GM19099 (cell line): ENCODE measurements around the gene MDH1.

Source experiments
- POLR2A ChIP-seq: IDR thresholded peaks from 3 replicates; pipeline ENCODE4 v1.6.1; 2011; ENCODE audit warnings: low read depth; ENCODE audit not compliant: insufficient read length; ENCODE audit errors: extremely low read depth

MDH1 gene

DNA sequence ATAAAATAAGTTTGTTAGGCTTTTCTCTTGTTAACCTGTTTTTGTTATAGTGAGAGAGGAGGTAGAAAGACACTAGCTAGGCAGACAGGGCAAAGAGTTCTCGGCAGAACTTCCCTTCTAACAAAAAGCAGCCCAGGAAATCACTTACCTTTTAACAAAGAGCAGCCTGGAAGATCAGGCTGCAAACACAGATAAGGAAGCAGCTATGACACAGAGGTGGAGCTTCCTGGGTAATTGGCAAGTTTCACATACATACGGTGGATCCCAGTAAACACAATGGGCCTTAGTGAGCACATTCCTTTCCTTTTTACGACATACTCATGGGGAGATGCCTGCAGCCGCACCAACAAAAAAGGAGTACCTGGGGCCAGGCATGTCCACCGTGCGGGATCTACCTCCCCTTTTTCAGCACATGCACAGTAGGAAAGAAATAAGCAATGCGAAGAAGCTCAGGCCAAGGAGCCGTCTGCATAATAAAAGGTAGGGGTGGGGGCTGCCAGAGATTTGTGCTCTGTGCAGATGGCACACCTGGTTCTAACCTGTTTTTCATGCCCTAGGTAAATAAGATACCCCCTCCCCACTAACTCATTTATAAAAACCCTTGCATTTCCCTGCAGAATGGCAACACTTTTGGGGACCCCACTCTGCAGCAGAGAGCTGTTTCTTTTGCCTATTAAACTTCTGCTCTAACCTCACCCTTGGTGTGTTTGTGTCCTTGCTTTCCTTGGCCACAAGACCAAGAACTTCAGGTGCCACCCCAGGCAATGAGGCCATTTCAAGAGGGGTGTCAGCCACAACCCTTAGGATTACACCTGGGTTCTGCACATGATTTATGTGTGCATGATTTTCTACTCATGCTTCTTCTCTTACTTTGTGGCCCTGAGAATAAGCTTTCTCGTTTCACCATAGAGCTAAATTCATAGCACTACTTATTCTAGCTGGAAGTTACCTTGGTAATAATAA, 26.5 kb downstream of the MDH1 start:
- TF ChIP-seq POLR2A: no peak

DNA sequence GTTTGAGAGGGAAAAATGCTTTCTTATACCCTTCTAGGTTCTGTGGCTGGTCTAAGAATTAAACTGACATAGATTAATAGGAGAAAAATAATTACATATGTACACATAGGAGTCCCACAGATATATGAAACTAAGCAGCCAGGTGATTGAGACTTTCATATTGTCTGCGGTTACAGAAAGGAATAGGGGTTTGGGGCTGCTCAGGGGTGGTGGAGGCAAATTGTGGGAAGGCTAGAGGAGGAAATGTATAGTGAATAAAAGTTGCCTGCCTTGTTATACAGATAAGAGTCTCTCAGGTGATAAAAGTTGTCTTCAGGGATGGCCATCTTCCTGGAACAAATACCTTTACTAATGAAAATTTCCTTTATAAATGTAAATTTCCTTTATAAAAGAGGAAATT, 28.6 kb downstream of the MDH1 start:
- no peak for TF ChIP-seq POLR2A

GRCh38 chr2:63619328-63619727, 30.6 kb downstream of the MDH1 start:
- TF ChIP-seq POLR2A: no peak

DNA sequence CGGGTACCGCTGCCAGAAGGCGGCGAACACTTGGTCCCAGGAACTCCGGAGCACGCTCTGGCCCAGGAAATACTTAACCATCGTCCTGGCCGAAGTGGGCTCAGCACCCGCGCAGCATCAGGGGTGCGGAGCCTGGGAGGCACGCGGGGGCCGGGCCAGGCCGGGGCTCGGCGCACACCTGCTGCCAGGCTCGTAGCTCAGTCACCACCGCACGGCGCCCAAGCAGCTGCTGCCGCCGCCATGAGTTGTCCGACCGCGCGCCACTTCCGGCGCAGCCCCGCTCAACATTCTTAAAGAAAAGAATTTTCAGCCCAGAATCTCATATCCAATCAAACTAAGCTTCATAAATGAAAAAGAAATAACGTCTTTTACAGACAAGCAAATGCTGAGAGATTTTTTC, 34.0 kb downstream of the MDH1 start:
- TF ChIP-seq POLR2A: no peak

GRCh38 chr2:63627866-63628265, 39.1 kb downstream of the MDH1 start:
- TF ChIP-seq POLR2A: no peak

DNA sequence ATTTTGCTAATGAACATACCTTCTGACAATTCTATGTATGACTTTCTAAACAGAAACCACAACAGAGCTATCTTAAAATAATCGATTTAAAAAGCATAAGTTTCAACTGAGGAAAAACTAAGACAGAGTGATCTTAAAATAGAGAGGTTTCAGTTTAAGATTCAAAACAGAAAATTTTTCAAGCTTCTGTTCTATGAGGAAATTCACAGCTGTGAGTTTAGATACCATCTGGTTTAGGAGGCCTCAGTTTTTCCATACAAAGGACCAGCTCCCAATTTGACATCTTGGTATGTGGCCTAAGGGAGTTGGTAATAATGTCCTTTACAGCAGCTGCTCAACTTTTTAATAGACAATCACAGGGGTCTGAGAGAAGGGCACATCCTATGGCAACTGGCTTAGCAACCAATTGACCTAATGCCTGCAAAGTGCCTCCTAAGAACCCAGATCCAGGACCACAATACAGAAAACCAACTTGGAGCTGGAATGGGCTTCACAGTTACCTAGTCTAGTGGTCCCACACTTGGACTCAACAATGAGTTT, 39.7 kb downstream of the MDH1 start:
- TF ChIP-seq POLR2A: no peak

DNA sequence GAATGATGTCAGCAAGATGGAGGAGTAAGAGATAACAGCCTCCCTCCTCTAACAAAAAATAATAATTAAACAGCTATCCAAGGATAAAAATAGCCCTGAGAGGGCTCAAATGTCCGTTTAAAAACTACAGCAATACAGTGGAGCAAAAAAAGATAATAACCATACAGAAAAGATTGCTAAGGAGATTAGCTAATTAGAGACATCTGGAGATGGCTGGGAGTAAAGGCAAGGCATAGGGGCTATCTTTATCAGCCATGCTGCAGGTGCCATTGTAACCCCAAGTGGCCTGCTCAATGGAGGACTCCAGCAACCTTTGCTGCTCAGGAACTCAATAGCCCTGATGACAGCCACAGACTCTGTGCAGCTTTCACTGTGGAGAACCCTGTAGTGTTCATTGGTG, 42.7 kb downstream of the MDH1 start:
- TF ChIP-seq POLR2A: no peak

- TF ChIP-seq POLR2A: no peak
Measured at GRCh38 chr2:63632382-63632781, 43.6 kb downstream of the MDH1 start.

GRCh38 chr2:63639344-63639743, 50.6 kb downstream of the MDH1 start:
- no peak for TF ChIP-seq POLR2A

GRCh38 chr2:63642946-63643345, 54.2 kb downstream of the MDH1 start:
- TF ChIP-seq POLR2A: no peak

GRCh38 chr2:63643486-63643885, 54.7 kb downstream of the MDH1 start:
- TF ChIP-seq POLR2A: no peak

DNA sequence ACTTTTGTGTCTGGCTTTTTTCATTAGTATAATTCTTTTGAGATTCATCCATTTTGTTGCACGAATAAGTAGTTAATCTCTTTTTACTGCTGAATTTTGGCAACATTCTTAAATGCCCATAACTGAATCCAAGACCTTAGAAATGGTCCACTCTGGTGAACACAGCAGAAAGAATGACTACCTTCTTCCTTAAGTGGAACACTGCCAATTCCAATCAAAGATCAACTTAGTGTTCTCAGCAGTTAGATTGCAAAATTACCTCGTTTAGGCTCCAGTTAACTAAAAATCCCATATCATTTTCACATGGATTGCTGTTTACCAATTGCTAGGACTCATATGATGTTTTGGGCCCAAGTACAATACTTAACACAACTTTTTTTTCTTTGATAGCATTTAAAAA, 59.9 kb downstream of the MDH1 start:
- no peak for TF ChIP-seq POLR2A

- TF ChIP-seq POLR2A: no peak
Measured at GRCh38 chr2:63649829-63650228, 61.1 kb downstream of the MDH1 start.

DNA sequence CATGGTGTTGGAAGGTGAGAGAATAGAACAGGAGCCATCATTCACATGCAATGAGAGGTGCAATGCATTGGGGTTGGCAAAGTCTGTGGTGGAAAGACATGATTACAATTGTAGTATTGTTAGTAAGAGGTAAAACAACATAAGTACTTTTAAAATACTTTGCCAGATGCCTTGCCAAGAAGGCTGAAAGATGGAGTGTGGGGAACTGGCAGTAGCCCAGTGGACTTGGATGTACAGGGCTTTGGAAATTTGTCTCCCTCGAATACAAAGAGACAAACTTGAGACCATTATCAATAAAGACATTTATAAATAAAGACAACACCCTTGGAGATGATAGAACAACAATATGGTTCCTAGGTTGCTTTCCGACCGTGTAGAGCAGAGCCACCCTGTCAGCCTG, 62.0 kb downstream of the MDH1 start:
- TF ChIP-seq POLR2A: no peak

DNA sequence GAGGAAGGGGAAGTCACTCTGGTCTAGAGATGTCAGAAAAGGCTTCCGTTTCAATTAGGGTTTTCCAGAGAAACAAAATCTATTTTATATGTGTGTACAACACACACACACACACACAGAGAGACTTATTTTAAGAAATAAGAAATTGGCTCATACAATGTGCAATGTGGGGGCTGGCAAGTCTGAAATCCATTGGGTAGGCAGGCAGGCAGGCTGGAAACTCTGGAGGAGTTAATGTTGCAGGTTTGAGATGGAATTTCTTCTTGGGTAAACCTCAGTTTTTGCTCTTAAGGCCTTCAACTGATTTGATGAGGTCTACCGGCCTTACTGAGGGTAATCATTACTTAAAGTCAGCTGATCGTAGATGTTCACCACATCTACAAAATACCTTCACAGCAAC, 62.6 kb downstream of the MDH1 start:
- TF ChIP-seq POLR2A: no peak
